IPS-18c (cell line): ENCODE results near the gene METTL14.
"Not testable (repeated sequence)": the region's sequence is repeated elsewhere in the genome, so short reads cannot be mapped to it uniquely, and the experiment has no call there.

ENCODE experiments used
- H3K4me3 ChIP-seq: 2 replicates; pipeline ENCODE4 v1.7.0; 2013; ENCODE audit warnings: low read depth, mild to moderate bottlenecking, low read length, moderate library complexity; ENCODE audit not compliant: insufficient read depth
- H3K9me3 ChIP-seq: one replicate; pipeline ENCODE4 v1.6.1; 2013; ENCODE audit warnings: mild to moderate bottlenecking, low read length, moderate library complexity; ENCODE audit not compliant: control insufficient read depth, insufficient read depth

The METTL14 gene

DNA sequence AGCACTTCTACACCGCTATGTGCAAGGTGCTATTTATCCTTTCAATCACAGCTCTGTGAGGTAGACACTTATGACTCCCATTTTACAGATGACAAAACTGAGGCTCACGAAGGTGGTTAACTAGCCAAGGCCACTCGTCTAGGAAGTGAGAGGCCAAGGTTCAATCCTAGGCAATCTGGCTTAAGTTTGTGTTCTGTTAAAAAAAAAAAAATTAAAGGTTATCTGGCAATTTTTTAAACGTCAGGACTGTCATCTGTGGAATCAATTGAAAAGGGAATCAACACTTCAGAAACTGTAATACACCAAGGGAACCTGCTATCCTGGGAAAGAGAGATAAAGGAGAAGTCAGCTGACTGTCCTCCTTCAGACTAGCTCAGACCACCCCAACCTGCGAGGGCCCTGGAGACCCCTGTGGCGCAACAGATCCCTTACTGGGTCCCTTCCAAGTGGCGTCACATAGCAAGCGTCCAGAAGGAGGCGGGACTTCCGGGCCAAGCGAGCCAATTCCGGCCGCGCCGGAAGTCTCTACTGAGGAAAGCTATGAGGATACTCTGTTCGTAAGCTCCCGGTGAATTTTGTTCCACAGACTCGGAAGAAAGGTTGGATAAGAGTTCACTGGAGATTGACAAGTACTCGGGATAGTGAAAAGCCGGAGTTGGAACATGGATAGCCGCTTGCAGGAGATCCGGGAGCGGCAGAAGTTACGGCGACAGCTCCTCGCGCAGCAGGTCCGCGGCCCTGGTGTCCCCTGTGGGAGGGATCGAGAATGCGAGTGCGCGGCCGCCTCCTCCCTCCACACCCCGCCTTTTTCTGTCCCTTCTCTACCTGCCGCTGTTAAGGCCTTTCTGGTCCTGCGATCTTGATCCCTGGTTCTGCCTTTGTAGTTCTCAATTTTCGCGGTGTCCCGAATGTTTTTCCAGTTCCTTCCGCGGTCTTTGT is at the start of gene METTL14:
Gene METTL14, plus strand, starts transcription at position 520 of the 939 bp plus-strand sequence. Its CDS starts 143 bp downstream, at position 663.
- Histone ChIP-seq H3K4me3 (peak within 1 kb of the TSS; percentile 64), H3K9me3 (peaks cover 2% of the 10 kb centered on the region)

DNA sequence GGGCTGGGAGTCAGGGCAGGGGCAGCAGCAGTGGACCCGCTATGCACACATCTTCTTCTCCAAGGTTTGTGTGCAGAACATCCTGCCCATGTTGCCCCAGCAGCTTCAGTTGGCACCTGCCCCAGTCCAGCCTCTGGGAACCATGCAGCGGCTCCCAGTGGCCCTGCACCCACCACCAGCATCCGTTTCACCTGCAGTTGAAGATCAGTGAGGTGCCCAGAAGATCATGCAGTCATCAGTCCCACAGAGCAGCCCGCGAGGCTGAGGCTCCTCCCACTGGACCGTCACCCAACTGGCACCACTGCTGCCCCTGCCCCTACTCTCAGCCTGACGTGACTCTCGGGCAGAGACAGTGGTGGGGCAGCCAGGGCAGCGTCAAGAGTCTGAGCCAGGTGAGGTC is 49.1 kb upstream of the METTL14 start:
- not testable (repeated sequence) for H3K9me3 ChIP-seq, H3K4me3 ChIP-seq

DNA sequence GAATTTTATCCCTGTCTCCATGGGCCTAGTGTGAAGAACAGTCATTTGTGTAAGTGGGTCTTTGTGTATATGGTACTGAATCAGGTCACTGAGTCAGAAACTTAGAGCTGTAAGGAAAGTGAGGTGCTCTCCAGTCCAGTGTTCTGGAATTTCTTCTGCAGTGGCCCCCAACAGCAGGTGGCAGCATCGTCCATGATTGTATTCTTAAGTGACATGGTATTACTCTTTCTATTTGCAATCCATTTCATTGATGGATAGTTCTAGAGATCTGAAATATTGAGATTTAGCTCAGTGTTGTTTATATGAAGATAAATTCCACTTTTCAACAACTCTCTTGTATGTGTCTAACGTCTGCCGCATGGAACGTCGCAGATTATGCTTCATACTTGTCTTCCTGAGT is 20.5 kb upstream of the METTL14 start:
- H3K9me3 ChIP-seq, H3K4me3 ChIP-seq: not testable (repeated sequence)

DNA sequence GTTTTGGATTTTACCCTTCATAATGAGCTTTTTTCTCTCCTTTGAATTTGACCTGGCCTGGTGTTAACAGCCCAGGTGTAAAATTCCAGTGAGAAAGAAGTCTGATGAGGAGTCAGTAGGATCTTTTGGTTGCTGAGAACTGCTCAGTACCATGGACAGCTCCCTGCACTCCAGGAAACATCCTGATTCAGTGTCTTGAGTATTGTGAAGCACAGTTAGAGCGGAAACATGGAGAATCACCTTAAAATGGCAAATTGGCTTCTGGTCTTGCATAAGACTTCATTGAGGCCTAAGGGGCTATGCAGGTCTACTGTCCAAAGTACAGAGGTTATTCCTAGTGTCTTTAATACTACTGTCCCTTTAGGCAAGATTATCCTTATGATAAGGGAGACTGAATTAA is 16.0 kb upstream of the METTL14 start:
- H3K9me3 ChIP-seq, H3K4me3 ChIP-seq: not testable (repeated sequence)

DNA sequence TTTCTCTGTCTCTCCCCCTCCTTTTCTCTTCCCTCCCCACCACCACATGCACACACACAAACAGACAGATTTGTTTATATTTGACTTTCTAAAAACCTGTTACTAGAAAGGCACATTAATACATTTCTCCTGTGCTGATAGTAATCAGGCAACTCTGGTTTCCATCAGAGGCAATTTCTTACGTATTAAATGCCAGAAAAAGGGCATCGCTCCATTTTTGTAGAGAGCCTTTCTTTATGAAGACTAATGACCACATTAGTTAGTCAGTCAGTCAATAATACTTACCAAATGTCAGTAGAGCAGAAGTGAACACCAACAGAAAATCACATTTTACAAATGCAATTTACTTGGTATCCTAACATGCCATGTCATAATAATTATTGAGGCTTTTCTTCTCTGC is 14.2 kb upstream of the METTL14 start:
- H3K4me3 ChIP-seq, H3K9me3 ChIP-seq: not testable (repeated sequence)

DNA sequence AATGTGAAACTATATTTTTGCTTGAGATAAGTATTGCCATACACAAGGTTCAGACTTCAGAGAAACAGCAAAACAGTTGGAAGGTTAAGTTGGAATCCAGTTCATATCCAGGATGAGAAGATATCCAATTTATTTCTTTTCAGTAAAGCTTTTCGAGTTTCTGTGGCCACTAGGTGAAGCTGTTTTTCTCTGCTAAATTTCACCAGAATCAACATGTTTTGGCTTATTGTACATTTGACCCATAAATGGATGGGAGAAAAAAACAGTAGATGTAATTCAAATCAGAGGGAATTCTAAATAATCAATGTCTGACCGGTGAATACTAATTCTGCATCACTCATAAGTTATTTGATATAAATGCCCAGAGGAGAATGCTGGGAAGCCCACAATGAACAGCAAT is 9.1 kb upstream of the METTL14 start:
- no peaks in the 10 kb centered on the region for H3K9me3 ChIP-seq

DNA sequence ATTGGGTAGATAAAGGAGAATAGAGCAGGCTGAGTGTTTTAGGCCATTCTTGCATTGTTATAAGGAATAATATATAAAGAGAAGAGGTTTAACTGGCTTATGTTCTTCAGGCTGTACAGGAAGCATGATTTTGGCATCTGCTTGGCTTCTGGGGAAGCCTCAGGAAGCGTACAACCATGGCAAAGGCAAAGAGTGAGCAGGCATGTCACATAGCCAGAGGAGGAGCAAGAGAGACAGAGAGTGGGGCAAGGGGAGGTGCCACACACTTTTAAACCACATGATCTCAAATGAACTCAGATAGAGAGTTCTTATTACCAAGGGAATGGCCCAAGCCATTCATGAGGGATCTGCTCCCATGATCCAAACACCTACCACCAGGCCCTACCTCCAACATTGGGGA is 4.4 kb upstream of the METTL14 start:
- no peak overlapping the region for H3K4me3 ChIP-seq
- H3K9me3 ChIP-seq = no peaks in the 10 kb centered on the region

More for the DNA sequence above, 9.1 kb upstream of the METTL14 start:
- no peak overlapping the region for H3K4me3 ChIP-seq

DNA sequence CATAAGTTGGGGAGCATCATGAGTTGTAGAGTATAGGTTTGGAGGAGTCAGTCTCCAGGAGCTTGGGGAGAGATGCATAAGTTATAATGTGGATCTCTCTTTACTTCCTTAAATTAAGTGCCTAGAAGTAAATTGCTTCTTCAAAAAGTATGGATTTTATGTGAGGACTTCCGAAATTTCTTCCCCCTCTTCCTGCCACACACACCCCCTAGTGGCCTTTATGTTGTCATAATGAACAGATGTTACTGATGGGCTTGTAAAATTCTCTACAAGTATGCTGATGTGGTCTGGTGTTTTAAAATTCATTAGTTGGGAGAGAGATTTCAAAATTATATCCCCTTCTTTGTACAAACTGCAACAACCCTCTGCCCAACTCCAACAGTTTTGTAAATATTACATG is 2.3 kb upstream of the METTL14 start:
- no peak overlapping the region for H3K4me3 ChIP-seq
- H3K9me3 ChIP-seq = no peaks in the 10 kb centered on the region

DNA sequence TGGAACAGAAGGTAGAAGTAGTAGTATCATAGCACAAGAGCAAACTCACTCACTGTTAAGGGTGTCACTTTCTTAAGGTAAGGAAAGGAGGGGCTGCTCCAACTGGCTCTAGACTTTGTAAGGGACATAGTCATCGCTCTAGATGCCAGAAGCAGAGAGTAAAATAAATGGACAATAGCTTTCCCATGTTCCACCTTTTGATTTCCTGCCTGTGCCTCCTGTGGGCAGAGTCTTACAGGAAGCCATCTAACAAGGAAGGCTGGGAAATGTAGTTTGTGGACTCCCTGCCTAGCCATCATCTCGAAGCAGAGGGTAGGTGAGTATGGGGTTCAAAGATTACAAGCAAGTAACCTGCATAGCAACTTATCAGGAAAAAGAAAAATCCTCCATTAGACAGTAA is 1.7 kb upstream of the METTL14 start:
- Histone ChIP-seq H3K9me3 (no peaks in the 10 kb centered on the region), H3K4me3 (no peak overlapping the region)

DNA sequence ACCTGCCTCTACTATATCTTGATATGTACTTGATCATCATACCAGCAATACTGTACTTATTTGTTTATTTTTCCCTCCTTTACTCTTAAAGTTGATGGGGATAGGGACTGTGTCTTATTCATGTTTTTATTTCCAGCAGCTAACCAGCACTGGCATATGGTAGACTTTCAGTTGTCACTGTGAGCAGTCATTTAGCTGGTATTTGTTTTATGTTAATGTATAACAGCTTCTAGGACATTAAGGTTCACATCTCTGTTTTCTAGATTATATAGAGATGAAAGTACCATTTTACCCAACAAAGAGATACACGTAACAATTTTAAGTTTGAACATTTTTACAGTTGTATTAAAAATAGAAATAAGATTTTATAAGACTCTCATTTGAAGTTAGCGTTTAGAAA is 17.9 kb downstream of the METTL14 start:
- no peaks in the 10 kb centered on the region for H3K9me3 ChIP-seq
- no peak overlapping the region for H3K4me3 ChIP-seq

DNA sequence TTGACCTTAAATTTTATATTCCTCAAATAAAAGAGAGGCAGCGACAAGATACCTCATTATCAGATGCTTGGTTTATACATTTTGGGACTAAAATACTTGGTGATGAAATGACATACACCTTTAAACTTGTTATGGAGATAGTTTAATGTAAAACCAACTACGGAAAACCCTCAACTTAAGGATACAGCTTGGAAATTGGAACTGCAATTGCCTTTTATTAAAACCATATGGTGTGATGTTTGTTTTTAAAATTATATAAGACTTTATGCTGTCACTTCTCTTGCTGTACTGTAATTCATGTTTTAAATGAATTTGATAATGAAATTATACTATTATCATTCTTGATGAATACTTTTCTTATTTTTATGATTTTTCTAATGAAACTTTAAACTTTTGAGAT is 25.9 kb downstream of the METTL14 start:
- Histone ChIP-seq H3K9me3 (no peaks in the 10 kb centered on the region), H3K4me3 (no peak overlapping the region)

DNA sequence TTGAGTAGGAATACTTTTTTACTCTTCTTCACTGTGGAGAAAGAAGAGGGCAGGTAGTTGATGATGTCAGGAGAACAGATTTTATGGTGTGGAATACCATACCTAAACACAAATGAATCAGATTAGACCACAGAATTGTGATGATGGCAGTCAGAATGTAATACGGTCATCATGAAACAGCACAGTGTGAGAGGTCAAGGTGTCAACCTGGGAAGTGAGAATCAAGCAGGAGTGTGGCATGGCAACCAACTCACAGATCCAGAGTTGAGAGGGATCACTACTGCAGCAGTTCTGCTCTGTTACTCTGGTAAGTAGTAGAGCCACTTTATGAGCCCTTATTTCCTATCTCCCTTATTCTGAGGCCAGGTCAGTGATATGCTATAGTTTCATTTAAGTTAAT is 27.7 kb downstream of the METTL14 start:
- Histone ChIP-seq H3K9me3 (no peaks in the 10 kb centered on the region), H3K4me3 (no peak overlapping the region)

DNA sequence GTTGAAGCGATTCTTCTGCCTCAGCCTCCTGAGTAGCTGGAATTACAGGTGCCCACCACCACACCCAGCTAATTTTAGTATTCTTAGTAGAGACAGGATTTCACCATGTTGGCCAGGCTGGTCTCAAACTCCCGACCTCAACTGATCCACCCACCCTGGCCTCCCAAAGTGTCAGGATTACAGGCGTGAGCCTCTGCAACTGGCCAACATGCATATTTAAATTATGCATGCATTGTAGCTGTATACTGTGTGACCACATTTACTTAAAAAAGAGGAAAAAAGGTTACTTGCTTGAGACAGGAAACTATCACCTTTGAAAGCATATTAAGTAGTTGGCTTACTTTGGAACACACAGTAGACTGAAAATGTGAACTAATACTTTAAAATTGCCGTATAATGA is 29.5 kb downstream of the METTL14 start:
- Histone ChIP-seq H3K9me3 (no peaks in the 10 kb centered on the region), H3K4me3 (no peak overlapping the region)

DNA sequence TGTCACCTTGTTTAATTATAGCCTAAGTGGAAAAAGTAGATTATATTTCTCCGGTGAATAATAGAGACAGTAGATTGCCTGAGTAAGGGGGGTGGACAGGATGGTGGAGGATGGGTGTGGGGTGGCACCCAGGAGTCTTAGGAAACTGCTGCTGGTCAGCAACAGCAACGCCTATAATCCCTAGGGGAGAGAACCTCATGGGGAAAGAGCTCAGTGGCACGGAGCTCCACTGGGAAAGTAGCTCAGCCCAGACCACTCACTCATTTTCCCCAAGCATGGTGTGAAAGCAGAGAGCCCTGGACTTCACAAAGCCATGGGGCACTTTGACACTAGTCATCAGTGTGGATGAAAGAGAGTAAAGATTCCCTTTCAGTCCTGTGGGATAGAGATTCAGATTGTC is 31.1 kb downstream of the METTL14 start:
- Histone ChIP-seq H3K9me3 (no peaks in the 10 kb centered on the region), H3K4me3 (no peak overlapping the region)

DNA sequence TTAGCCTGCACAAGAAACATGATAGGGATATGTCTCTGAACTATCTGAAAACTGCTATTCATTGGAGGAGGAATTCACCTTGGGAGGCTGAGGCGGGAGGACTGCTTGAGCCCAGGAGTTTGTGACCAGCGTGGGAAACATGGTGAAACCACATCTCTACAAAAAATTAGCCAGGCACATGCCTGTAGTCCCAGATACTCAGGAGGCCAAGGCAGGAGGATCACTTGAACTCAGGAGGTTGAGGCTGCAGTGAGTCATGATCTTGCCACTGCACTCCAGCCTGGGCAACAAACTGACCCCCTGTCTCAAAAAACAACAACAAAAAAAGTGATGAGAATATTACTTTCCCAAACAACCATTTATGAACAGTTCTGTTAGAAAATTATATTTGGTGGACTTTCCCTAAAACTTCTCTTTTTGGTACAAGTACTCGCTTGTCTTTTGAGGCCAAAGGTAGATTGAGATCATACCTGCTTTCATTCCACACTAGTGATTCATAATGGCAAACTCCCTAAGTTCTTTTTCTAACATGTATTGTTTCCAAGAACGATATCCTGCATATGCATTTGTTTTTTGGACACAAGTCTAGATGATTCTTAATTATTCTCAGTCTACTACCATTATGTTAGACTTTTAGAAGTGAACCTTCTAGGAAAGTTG is 33.4 kb downstream of the METTL14 start:
- Histone ChIP-seq H3K9me3 (no peaks in the 10 kb centered on the region), H3K4me3 (no peak overlapping the region)

DNA sequence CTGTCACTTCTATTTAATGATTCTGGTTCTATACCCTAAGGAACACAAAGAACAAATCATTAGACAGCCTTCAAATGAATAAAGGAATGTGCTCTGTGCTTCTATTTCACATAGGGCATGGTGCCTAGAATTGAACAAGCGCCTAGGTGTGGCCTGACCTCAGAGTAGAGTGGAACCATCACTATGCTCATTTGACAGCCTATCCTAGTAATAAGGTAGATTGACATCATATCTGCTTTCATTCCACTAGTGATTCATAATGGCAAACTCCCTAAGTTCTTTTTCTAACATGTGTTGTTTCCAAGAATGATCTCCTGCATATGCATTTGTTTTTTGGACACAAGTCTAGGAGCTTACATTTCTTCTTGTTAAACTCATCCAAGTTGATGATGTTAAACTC is 36.6 kb downstream of the METTL14 start:
- no peak overlapping the region for H3K4me3 ChIP-seq

DNA sequence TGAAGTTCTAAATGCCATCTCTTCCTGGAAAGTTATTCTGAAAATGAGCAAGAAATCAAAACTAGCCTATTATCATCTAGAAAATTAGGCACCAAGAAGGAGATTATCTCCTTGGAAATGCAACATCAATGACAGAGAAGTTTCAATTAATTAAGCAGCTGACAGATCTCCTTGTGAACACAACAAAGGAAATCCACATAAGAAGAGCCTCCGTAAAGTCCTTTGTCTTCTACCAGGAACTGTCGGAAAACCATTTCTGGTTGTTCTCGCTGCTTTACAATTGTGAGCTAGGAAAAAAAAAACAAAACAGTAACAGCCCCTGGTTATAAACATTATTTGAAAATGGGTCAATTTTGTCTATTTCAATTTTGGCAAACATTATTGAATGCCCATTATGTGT is 38.2 kb downstream of the METTL14 start:
- no peak overlapping the region for H3K4me3 ChIP-seq
- no peaks in the 10 kb centered on the region for H3K9me3 ChIP-seq

More for the DNA sequence above, 36.6 kb downstream of the METTL14 start:
- H3K9me3 ChIP-seq = no peaks in the 10 kb centered on the region

DNA sequence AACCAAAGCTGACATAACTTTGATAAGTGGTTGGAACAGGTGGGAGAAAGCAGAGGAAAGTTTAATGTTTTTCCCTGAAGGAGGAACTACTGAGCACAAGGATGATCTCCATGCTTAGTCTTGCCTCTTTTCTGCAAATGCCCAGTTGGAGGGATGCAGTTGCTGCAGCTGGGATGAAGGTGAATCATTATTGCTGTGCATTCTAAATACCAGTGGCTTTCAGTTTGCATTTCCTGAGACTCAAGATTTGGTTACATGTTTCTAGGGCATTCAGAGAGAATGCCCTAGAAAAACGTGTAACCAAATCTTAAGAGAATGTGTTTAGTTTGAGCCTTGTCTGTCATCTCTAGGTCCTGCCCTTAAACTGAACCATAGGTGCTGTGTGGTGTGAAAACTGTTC is 42.2 kb downstream of the METTL14 start:
- H3K4me3 ChIP-seq = no peak overlapping the region
- no peaks in the 10 kb centered on the region for H3K9me3 ChIP-seq
